ENCODE results near the gene SUCLG2. TPM values are rescaled to one million over a fixed set of nuclear protein-coding genes. Genes with fewer than 3 reads are reported as not detected.
A peak's percentile ranks its signal among the peaks of the same experiment; 100 is the strongest.

SUCLG2 gene
- total and polyA plus RNA-seq, 9 of the 15 experiments (the other 6 are each of a cell fraction or from before 2014, with no cell fraction given): 10.1 to 41.4 (median 29.0) TPM

- TF ChIP-seq, protein P1, sequence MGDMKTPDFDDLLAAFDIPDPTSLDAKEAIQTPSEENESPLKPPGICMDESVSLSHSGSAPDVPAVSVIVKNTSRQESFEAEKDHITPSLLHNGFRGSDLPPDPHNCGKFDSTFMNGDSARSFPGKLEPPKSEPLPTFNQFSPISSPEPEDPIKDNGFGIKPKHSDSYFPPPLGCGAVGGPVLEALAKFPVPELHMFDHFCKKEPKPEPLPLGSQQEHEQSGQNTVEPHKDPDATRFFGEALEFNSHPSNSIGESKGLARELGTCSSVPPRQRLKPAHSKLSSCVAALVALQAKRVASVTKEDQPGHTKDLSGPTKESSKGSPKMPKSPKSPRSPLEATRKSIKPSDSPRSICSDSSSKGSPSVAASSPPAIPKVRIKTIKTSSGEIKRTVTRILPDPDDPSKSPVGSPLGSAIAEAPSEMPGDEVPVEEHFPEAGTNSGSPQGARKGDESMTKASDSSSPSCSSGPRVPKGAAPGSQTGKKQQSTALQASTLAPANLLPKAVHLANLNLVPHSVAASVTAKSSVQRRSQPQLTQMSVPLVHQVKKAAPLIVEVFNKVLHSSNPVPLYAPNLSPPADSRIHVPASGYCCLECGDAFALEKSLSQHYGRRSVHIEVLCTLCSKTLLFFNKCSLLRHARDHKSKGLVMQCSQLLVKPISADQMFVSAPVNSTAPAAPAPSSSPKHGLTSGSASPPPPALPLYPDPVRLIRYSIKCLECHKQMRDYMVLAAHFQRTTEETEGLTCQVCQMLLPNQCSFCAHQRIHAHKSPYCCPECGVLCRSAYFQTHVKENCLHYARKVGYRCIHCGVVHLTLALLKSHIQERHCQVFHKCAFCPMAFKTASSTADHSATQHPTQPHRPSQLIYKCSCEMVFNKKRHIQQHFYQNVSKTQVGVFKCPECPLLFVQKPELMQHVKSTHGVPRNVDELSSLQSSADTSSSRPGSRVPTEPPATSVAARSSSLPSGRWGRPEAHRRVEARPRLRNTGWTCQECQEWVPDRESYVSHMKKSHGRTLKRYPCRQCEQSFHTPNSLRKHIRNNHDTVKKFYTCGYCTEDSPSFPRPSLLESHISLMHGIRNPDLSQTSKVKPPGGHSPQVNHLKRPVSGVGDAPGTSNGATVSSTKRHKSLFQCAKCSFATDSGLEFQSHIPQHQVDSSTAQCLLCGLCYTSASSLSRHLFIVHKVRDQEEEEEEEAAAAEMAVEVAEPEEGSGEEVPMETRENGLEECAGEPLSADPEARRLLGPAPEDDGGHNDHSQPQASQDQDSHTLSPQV (IDR thresholded peaks at IDR 0.05): peak; percentile 10; the same call in 1 of the 2 replicates
- TF ChIP-seq FIP1L1 (IDR thresholded peaks at IDR 0.05; ENCODE audit: low read depth, low read length, poor library complexity, severe bottlenecking) (no peak), PTBP1 (IDR thresholded peaks at IDR 0.05; ENCODE audit: low read depth, low read length) (no peak), BDP1 (IDR thresholded peaks at IDR 0.05; ENCODE audit: insufficient read depth, insufficient read length) (no peak), ZFX (CRISPR knock-in tag; IDR thresholded peaks at IDR 0.05) (peak; percentile 89), TAL1 (IDR thresholded peaks at IDR 0.05) (no peak), SUPT5H (IDR thresholded peaks at IDR 0.05) (peak; percentile 76), ZNF175 (CRISPR knock-in tag; IDR thresholded peaks at IDR 0.05; ENCODE audit: low read depth) (0 out of 2 replicates have a peak, but pooled peaks have one; percentile 6), CCNT2 (IDR thresholded peaks at IDR 0.05; ENCODE audit: borderline replicate concordance, extremely low read depth, insufficient read length, low read depth, low read length) (peak; percentile 19), PML (IDR thresholded peaks at IDR 0.05; ENCODE audit: low read length) (peak; percentile 24; the same call in 1 of the 2 replicates), ELF1 (tag; IDR thresholded peaks at IDR 0.05) (peak; percentile 75)
Measured at GRCh38 chr3:67654099-67654843, at the start of gene SUCLG2 (continued).

All from K562 (cell line).